Ovary (tissue), 9 donors: ENCODE results near the gene UTP4. TPM values are rescaled to one million over a fixed set of nuclear protein-coding genes. Genes with fewer than 3 reads are reported as not detected.
A peak's percentile ranks its signal among the peaks of the same experiment; 100 is the strongest.

Experiments used
- DNase-seq, 5 donors: peaks; one replicate each; pipeline ENCODE4 v3.0.0-alpha.2; 2019 to 2020
- H3K27ac ChIP-seq, 2 donors: fragments of 200-600 bp; one replicate each; pipeline versions ENCODE4 v1.5.1 to v1.8.0; 2019 to 2022
- H3K27me3 ChIP-seq: fragments of 200-600 bp; one replicate; pipeline ENCODE4 v1.8.0; 2022
- H3K36me3 ChIP-seq: fragments of 200-600 bp; sonication (generic); one replicate; pipeline ENCODE4 v1.5.1; 2019
- H3K4me1 ChIP-seq: one replicate; pipeline ENCODE4 v1.8.1; 2013; ENCODE audit warnings: mild to moderate bottlenecking, moderate library complexity; ENCODE audit not compliant: insufficient read depth
- H3K4me3 ChIP-seq: fragments of 200-600 bp; sonication (generic); one replicate; pipeline ENCODE4 v1.5.1; 2017
- H3K9me3 ChIP-seq, 2 donors: fragments of 200-600 bp in 1 of 2; sonication (generic) in 1 of 2; one replicate each; pipeline versions ENCODE4 v1.5.1 to v1.8.1; 2013 to 2019; ENCODE audit warnings: mild to moderate bottlenecking in 1 of 2, moderate library complexity in 1 of 2
- CTCF ChIP-seq, 3 donors: fragments of 450-650 bp in 2 of 3; fragments of 200-600 bp in 1 of 3; IDR thresholded peaks; one replicate each; pipeline versions ENCODE4 v1.5.1 to v1.8.0; 2016 to 2022; ENCODE audit warnings: antibody characterized with exemption in 3 of 3, mild to moderate bottlenecking in 1 of 3
- EP300 ChIP-seq: sonication (generic); formaldehyde crosslinking; IDR thresholded peaks from one replicate; pipeline ENCODE4 v1.6.1; 2017; ENCODE audit warnings: antibody characterized with exemption
- POLR2A ChIP-seq: fragments of 450-650 bp; IDR thresholded peaks from one replicate; pipeline ENCODE4 v1.6.1; 2017; ENCODE audit warnings: antibody characterized with exemption, mild to moderate bottlenecking, moderate library complexity
- WGBS, 3 donors: extraction: QIAGEN DNeasy Blood & Tissue Kit in 1 of 3; methylation state at CpG; one replicate each; pipeline versions ENCODE4 v1.1.5 to v1.1.7; 2013 to 2017; 5-methylcytosine and 5-hydroxymethylcytosine counted together
- intact Hi-C, 4 donors: fragments of 100-400 bp; cut with DNase I; formaldehyde crosslinking; loops; one replicate each; pipeline versions ENCODE4 v1.11.0 to v1.15.1; 2022 to 2023
- polyA plus RNA-seq, 2 donors: library from polyadenylated mRNA; stranded (reverse); fragments of 200-250 nt in 1 of 2; fragments of 350-450 nt in 1 of 2; fragmentation: Illumina TruSeq in 1 of 2; extraction: RNeasy Lipid Tissue Mini Kit (QIAGEN cat#74804) in 1 of 2; gene quantifications; one replicate each; pipeline ENCODE4 v1.2.3, GENCODE V29; 2013 to 2014
- total RNA-seq, 7 donors: library from RNA; depleted of rRNA in 2 of 7; stranded (reverse); fragments of >200 nt in 2 of 7; fragmentation: NEBNext Ultra II Directional in 3 of 7; extraction: Animal tissue kit (Norgen Biotek cat#: 25700) in 3 of 7; gene quantifications; one replicate each; pipeline versions ENCODE4 v1.1.0 to v1.2.4, GENCODE V29; 2016 to 2023
- donor health status: DM: no; HTN: no; CAD: no; lungs with moderate emphysema.
- donor health status: DM: no; HTN: no; CAD: no.
- donor health status: Bipolar disorder and iron deficiency.
- donor health status: DM: yes; HTN: yes; CAD: no.
- donor health status: DM: no; HTN: no; CAD: no.
- donor health status: DM: yes; HTN: yes; CAD: no.

Gene UTP4
- total and polyA plus RNA-seq, 9 donors, result 13.8 to 52.4 (median 40.2) TPM

DNA sequence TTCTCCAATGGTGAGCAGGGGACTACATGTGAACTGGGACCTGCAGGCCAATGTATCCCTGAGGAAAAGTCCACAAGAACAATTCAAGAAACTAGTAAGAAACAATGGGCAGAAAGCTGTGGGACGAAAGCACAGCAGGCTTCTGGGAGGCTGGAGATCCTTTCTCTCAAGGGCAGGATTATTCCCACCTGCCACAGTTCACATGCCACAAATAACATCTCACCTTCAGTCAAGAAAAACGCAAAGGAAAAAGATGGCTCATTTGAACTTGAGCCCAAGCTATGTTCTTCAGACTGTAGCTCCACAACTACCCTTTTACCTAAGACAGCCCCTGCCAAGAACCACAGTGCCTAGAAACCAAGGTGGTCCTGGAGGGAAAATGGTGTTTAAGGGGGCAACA, 14.0 kb upstream of the UTP4 start:
- no peak for DNase-seq
- 93 to 99% (median 97%) methylated on average over 2 of the region's 2 CpGs for WGBS, 3 donors
- intact Hi-C loops, result loop anchor here in 1 of 4 donors (5.0 kb wide), 1 partner anchor 266 kb away; no protein-coding TSS in a partner anchor
- Histone ChIP-seq H3K4me1 (no peaks in the 10 kb centered on the region), H3K36me3 (no peaks in the 10 kb centered on the region), H3K9me3 (no peaks in the 10 kb centered on the region), H3K4me3 (no peak overlapping the region), H3K27me3 (no peaks in the 10 kb centered on the region), H3K27ac (no peak overlapping the region)
- TF ChIP-seq CTCF (IDR thresholded peaks at IDR 0.05) (no peak), POLR2A (no peak), EP300 (no peak)

- peak in 1 of 5 donors; percentile 20 for DNase-seq
- intact Hi-C loops, result loop anchor here in 1 of 4 donors (5.0 kb wide), 1 partner anchor 267 kb away; no protein-coding TSS in a partner anchor
- no peaks in the 10 kb centered on the region for H3K27me3 ChIP-seq
- H3K36me3 ChIP-seq, result no peaks in the 10 kb centered on the region
- no peaks in the 10 kb centered on the region for H3K9me3 ChIP-seq
- H3K4me3 ChIP-seq, result no peak overlapping the region
- TF ChIP-seq CTCF (IDR thresholded peaks at IDR 0.05), result no peak
- no peak for TF ChIP-seq POLR2A
- no peak for TF ChIP-seq EP300
- no peak overlapping the region for H3K27ac ChIP-seq
- H3K4me1 ChIP-seq, result no peaks in the 10 kb centered on the region
- WGBS, 3 donors, result 92 to 94% (median 94%) methylated on average over 2 of the region's 2 CpGs
These were observed 13.5 kb upstream of the UTP4 start for GRCh38 chr16:69118994-69119393.

- Histone ChIP-seq H3K4me1 (no peaks in the 10 kb centered on the region), H3K27me3 (no peaks in the 10 kb centered on the region), H3K27ac (no peak overlapping the region), H3K36me3 (no peaks in the 10 kb centered on the region), H3K4me3 (no peak overlapping the region), H3K9me3 (no peaks in the 10 kb centered on the region)
- 95 to 97% (median 96%) methylated on average over 2 of the region's 2 CpGs for WGBS, 3 donors
- intact Hi-C loops, result loop anchor here in 1 of 4 donors (5.0 kb wide), 1 partner anchor 267 kb away; no protein-coding TSS in a partner anchor
- no peak for TF ChIP-seq POLR2A
- TF ChIP-seq CTCF (IDR thresholded peaks at IDR 0.05), result no peak
- TF ChIP-seq EP300, result no peak
- peak in 1 of 5 donors; percentile 26 for DNase-seq
These were observed 12.9 kb upstream of the UTP4 start for GRCh38 chr16:69119536-69119935.

DNA sequence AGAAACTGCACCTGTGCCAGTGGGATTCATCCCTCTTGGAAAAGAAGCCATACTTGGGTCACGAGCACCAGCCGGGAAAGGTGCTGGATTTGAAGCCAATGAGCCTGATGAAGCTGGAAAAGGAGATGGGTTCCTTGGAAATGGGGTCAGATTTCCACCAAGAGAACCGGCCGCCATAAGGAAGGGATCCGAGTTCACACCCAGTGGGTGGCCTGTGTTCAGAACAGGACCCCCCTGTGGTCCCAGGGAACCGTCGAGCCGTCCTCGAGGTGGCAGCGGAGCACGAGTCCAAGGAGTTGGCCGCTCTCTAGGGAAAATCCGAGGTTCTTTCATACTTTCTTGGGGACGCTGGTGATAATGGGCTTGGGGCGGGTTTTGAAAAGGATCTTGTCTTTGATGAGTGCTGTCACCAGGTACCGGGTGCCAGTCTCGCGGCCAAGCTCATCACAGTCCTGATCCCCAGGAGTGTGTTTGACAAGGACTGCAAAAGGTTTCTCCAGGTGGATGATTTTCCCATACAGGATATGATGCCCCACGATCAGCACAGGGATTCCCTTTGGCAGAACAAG, 12.3 kb upstream of the UTP4 start:
- intact Hi-C loops, result loop anchor here (5.0 to 10.0 kb wide), 6 partner anchors 215 to 595 kb away; partner anchors contain the start of genes TANGO6 (in 1 of the 4) and ZFP90 (in 1 of the 4)
- Histone ChIP-seq H3K27ac (no peak overlapping the region), H3K9me3 (no peaks in the 10 kb centered on the region), H3K4me1 (no peaks in the 10 kb centered on the region), H3K4me3 (no peak overlapping the region), H3K27me3 (no peaks in the 10 kb centered on the region), H3K36me3 (no peaks in the 10 kb centered on the region)
- TF ChIP-seq EP300 (no peak), CTCF (IDR thresholded peaks at IDR 0.05) (no peak)
- DNase-seq, result peak in 1 of 5 donors; percentile 16
- 94 to 97% (median 95%) methylated on average over 19 of the region's 19 CpGs for whole genome bisulfite sequencing, 3 donors
